ENCODE data around the gene DES.

The DES gene

GRCh38 chr2:219381448-219381847 lies 36.7 kb upstream of the DES start:
- ChIA-PET CTCF (no interaction called here), POLR2A (no interaction called here)
- no peak overlapping the region for H3K4me3 ChIP-seq (ENCODE audit: low read depth, low read length)
- no peak for TF ChIP-seq CTCF (IDR thresholded peaks at IDR 0.05; ENCODE audit: insufficient read depth, low read length, missing control alignments)
- no peak for DNase-seq (ENCODE audit: low read depth, low spot score)

- POLR2A ChIA-PET, result no interaction called here
- TF ChIP-seq CTCF (IDR thresholded peaks at IDR 0.05; ENCODE audit: insufficient read depth, low read length, missing control alignments), result no peak
- DNase-seq (ENCODE audit: low read depth, low spot score), result no peak
- H3K4me3 ChIP-seq (ENCODE audit: low read depth, low read length), result no peak overlapping the region
- CTCF ChIA-PET, result interaction anchor here (0.8 to 1.5 kb wide), 2 partner anchors 157 to 225 kb away, joined by 3 to 5 read pairs; no protein-coding TSS in a partner anchor
Measured at GRCh38 chr2:219384083-219384713, 34.0 kb upstream of the DES start.

- ChIA-PET POLR2A (no interaction called here), CTCF (interaction anchor here (1.5 to 1.8 kb wide), 2 partner anchors 90 to 225 kb away, joined by 5 to 6 read pairs; no protein-coding TSS in a partner anchor)
- DNase-seq (ENCODE audit: low read depth, low spot score), result no peak
- TF ChIP-seq CTCF (IDR thresholded peaks at IDR 0.05; ENCODE audit: insufficient read depth, low read length, missing control alignments), result no peak
- H3K4me3 ChIP-seq (ENCODE audit: low read depth, low read length), result no peak overlapping the region
Measured at GRCh38 chr2:219384859-219385258, 33.3 kb upstream of the DES start.

- peak overlapping the region; percentile 88 for H3K4me3 ChIP-seq (ENCODE audit: low read depth, low read length)
- no peak for TF ChIP-seq CTCF (IDR thresholded peaks at IDR 0.05; ENCODE audit: insufficient read depth, low read length, missing control alignments)
- DNase-seq (ENCODE audit: low read depth, low spot score), result no peak
- ChIA-PET POLR2A (no interaction called here), CTCF (interaction anchor here (0.5 to 1.8 kb wide), 3 partner anchors 91 to 227 kb away, joined by 3 to 6 read pairs (median 4); partner anchors contain the start of genes CHPF and TMEM198)
Measured at GRCh38 chr2:219385958-219386520, 32.1 kb upstream of the DES start.

- peak overlapping the region; percentile 88 for H3K4me3 ChIP-seq (ENCODE audit: low read depth, low read length)
- no peak for DNase-seq (ENCODE audit: low read depth, low spot score)
- no peak for TF ChIP-seq CTCF (IDR thresholded peaks at IDR 0.05; ENCODE audit: insufficient read depth, low read length, missing control alignments)
- ChIA-PET CTCF (interaction anchor here (0.5 to 7.6 kb wide), 11 partner anchors 7 to 227 kb away, joined by 3 to 187 read pairs (median 4); partner anchors contain the start of genes CHPF, NHEJ1 and TMEM198), POLR2A (interaction anchor here (0.7 to 1.4 kb wide), 5 partner anchors 10 to 82 kb away, joined by 3 to 4 read pairs (median 3); no protein-coding TSS in a partner anchor)
Measured at GRCh38 chr2:219386532-219387280, 31.5 kb upstream of the DES start.

All from AG04449 (cell line).